PC-3 (cell line): Measurements from ENCODE around the gene MICB.

Source experiments
- EZH2 ChIP-seq: fragments of 300-600 bp; sonication (generic); IDR thresholded peaks from one replicate; pipeline ENCODE4 v1.6.1; 2017; ENCODE audit warnings: antibody characterized with exemption, mild to moderate bottlenecking, low read length; ENCODE audit not compliant: unreplicated experiment
- TF ChIP-seq, protein P1 (sequence below): fragments of 300-600 bp; sonication (generic); conservative IDR thresholded peaks from 2 replicates; pipeline ENCODE4 v1.5.1; 2017; ENCODE audit warnings: antibody characterized with exemption, low read depth, mild to moderate bottlenecking, low read length

DNA sequence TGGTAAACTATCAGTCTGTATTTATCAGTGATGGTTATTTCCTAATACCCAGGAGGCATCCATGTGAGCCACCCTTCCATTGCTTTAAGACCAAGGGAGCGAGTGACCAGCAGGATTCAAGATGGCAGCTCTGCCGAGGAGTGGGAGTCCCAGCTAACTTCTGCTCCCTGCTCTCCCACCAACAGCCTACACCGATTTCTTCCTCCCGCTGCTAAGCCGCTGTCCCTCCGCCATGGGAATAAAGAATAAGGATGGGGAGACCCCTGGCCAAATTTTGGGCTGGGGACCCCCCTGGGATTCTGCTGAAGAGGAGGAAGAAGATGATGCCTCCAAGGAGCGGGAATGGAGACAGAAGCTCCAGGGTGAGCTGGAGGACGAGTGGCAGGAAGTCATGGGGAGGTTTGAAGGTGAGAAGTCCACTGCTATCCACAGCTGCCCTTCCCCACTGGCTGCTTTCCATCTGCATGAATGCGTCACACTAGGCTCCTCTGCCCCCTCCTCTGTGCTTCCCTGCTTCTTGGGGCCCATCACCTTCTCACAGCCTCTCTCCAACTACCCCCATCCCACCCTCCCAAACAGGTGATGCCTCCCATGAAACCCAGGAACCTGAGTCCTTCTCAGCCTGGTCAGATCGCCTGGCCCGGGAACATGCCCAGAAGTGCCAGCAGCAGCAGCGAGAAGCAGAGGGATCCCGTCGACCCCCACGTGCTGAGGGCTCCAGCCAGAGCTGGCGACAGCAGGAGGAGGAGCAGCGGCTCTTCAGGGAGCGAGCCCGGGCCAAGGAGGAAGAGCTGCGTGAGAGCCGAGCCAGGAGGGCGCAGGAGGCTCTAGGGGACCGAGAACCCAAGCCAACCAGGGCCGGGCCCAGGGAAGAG is 59.7 kb downstream of the MICB start:
- TF ChIP-seq, protein P1, sequence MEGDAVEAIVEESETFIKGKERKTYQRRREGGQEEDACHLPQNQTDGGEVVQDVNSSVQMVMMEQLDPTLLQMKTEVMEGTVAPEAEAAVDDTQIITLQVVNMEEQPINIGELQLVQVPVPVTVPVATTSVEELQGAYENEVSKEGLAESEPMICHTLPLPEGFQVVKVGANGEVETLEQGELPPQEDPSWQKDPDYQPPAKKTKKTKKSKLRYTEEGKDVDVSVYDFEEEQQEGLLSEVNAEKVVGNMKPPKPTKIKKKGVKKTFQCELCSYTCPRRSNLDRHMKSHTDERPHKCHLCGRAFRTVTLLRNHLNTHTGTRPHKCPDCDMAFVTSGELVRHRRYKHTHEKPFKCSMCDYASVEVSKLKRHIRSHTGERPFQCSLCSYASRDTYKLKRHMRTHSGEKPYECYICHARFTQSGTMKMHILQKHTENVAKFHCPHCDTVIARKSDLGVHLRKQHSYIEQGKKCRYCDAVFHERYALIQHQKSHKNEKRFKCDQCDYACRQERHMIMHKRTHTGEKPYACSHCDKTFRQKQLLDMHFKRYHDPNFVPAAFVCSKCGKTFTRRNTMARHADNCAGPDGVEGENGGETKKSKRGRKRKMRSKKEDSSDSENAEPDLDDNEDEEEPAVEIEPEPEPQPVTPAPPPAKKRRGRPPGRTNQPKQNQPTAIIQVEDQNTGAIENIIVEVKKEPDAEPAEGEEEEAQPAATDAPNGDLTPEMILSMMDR = no peak
- TF ChIP-seq EZH2 = no peak
